Fibroblast of lung (primary cell): ENCODE data around the gene CFAP100.

Experiments
- EZH2 ChIP-seq: IDR thresholded peaks from 2 replicates; pipeline ENCODE4 v1.5.1; 2012; ENCODE audit warnings: low read length, control low read depth, mild to moderate bottlenecking; ENCODE audit errors: missing control alignments
- TF ChIP-seq, protein P1 (sequence below), 2 donors: IDR thresholded peaks in 1 of 2; conservative IDR thresholded peaks in 1 of 2; 1 replicate in 1 of 2; 2 replicates in 1 of 2; pipeline ENCODE4 v1.5.1; 2011 to 2012; ENCODE audit warnings: low read length in 2 of 2, control low read depth in 1 of 2, inconsistent platforms in 1 of 2, low read depth in 1 of 2, mild to moderate bottlenecking in 1 of 2

DNA sequence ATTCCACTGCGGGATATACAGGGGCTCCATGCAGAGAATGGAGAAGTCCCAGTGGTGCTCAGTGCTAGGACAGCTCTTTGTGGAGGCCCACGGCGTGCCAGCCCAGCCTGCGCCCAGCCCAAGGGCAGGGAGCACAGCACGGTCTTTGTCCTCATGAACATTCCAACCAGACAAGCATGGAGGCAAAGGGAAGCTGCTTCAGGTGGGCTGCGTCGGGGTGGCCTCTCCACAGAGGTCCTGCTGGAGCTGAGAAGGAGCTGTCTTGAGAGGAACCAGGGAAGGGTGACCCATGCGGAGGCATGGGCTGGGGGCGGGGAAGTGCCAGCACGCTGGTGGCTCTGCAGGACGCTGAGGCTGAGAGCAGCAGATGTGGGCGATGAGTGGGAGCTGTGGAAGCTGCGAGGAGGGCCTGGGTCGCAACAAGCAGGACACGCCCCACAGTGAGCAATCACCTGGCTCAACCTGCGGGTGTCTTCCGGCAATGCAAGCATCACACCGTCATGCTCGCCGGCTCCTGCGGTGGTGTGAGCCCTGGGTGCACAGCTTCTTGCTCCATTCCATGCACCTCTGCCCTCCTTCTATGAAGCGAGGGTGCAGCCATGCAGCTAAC, 23.5 kb upstream of the CFAP100 start:
- TF ChIP-seq, protein P1, sequence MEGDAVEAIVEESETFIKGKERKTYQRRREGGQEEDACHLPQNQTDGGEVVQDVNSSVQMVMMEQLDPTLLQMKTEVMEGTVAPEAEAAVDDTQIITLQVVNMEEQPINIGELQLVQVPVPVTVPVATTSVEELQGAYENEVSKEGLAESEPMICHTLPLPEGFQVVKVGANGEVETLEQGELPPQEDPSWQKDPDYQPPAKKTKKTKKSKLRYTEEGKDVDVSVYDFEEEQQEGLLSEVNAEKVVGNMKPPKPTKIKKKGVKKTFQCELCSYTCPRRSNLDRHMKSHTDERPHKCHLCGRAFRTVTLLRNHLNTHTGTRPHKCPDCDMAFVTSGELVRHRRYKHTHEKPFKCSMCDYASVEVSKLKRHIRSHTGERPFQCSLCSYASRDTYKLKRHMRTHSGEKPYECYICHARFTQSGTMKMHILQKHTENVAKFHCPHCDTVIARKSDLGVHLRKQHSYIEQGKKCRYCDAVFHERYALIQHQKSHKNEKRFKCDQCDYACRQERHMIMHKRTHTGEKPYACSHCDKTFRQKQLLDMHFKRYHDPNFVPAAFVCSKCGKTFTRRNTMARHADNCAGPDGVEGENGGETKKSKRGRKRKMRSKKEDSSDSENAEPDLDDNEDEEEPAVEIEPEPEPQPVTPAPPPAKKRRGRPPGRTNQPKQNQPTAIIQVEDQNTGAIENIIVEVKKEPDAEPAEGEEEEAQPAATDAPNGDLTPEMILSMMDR (conservative IDR thresholded peaks at IDR 0.05 in 1 of 2, IDR thresholded peaks at IDR 0.05 in 1 of 2; ENCODE audit: low read depth in 1 of 2, low read length in 2 of 2), result no peak
- TF ChIP-seq EZH2, result no peak
